ENCODE data around the gene PTPRN. TPM values are rescaled to one million over a fixed set of nuclear protein-coding genes. Genes with fewer than 3 reads are reported as not detected.
"Not testable (repeated sequence)": the region's sequence is repeated elsewhere in the genome, so short reads cannot be mapped to it uniquely, and the experiment has no call there.

The PTPRN gene
- total RNA-seq, 1 experiment from 2014 or later: not detected

- no peaks in the 10 kb centered on the region for H3K9me3 ChIP-seq (ENCODE audit: control insufficient read depth in 1 of 2, insufficient read depth in 1 of 2, low read depth in 1 of 2, low read length in 2 of 2)
- CTCF ChIA-PET: interaction anchor here (1.0 to 2.3 kb wide), 3 partner anchors 17 to 34 kb away, joined by 3 to 8 read pairs (median 6); partner anchors contain the start of gene DNAJB2
- no peak overlapping the region for H3K27ac ChIP-seq (ENCODE audit: low read depth, low read length)
- intact Hi-C loops (cut with micrococcal nuclease): no loop called here
- H3K79me2 ChIP-seq (ENCODE audit: insufficient read depth, low read length): no peaks in the 10 kb centered on the region
- TF ChIP-seq CBX3 (IDR thresholded peaks at IDR 0.05; ENCODE audit: low read depth) (no peak), POLR2A (IDR thresholded peaks at IDR 0.05; ENCODE audit: borderline replicate concordance, extremely low read depth, insufficient read depth, insufficient read length) (no peak), SIN3A (IDR thresholded peaks at IDR 0.05; ENCODE audit: low read depth) (no peak), FOSL1 (IDR thresholded peaks at IDR 0.05; ENCODE audit: low read depth) (no peak), YY1 (IDR thresholded peaks at IDR 0.05; ENCODE audit: extremely low read depth, insufficient replicate concordance, low read depth, low read length) (no peak), ZNF274 (IDR thresholded peaks at IDR 0.05; ENCODE audit: low read depth, low read length) (no peak), CTCF (IDR thresholded peaks at IDR 0.05 in 2 of 3, conservative IDR thresholded peaks at IDR 0.05 in 1 of 3; ENCODE audit: borderline replicate concordance in 1 of 3, insufficient read depth in 1 of 3, low read depth in 2 of 3, low read length in 2 of 3) (no peak)
- RAD21 ChIA-PET (ENCODE audit: low non-redundant PET in 1 of 2, low total read pairs in 2 of 2, uncharacterized antibody in 2 of 2, unreplicated experiment in 2 of 2): no interaction called here
- ATAC-seq: no peak
- no peak overlapping the region for H3K4me2 ChIP-seq (ENCODE audit: low read length)
- no peaks in the 10 kb centered on the region for H3K4me1 ChIP-seq (ENCODE audit: control insufficient read depth in 1 of 2, insufficient read depth in 2 of 2, low read length in 2 of 2)
- H3K27me3 ChIP-seq (ENCODE audit: insufficient read depth, low read length): peaks cover 4% of the 10 kb centered on the region; the same call in 1 of the 2 replicates
- no TSS peak for BruUV-seq (replicated peaks)
- H3K36me3 ChIP-seq (ENCODE audit: control insufficient read depth in 1 of 2, insufficient read depth in 2 of 2, low read length in 2 of 2): no peaks in the 10 kb centered on the region
- H3K4me3 ChIP-seq (replicated peaks in 1 of 2; ENCODE audit: low read depth in 1 of 2, low read length in 2 of 2): no peak overlapping the region
- no peak overlapping the region for H2AFZ ChIP-seq (ENCODE audit: low read depth, low read length, poor library complexity, severe bottlenecking)
- POLR2A ChIA-PET: interaction anchor here (0.8 to 1.4 kb wide), 2 partner anchors 9 to 13 kb away, joined by 3 to 4 read pairs; partner anchors contain the start of gene TUBA4B
- H3K9me2 ChIP-seq (ENCODE audit: insufficient read depth): no peaks in the 10 kb centered on the region
- no peak overlapping the region for H3K9ac ChIP-seq (ENCODE audit: low read length)
- no peaks in the 10 kb centered on the region for H4K20me1 ChIP-seq (ENCODE audit: insufficient read depth)
- DNase-seq (ENCODE audit: low read depth, low spot score): no peak
Measured at GRCh38 chr2:219261024-219261855, 48.0 kb downstream of the PTPRN start.

GRCh38 chr2:219258942-219259341, 50.3 kb downstream of the PTPRN start:
- H3K9me2 ChIP-seq (ENCODE audit: insufficient read depth); H3K27me3 ChIP-seq (ENCODE audit: insufficient read depth, low read length); H3K9me3 ChIP-seq (ENCODE audit: control insufficient read depth in 1 of 2, insufficient read depth in 1 of 2, low read depth in 1 of 2, low read length in 2 of 2); H3K9ac ChIP-seq (ENCODE audit: low read length); RAD21 ChIA-PET (ENCODE audit: low non-redundant PET in 1 of 2, low total read pairs in 2 of 2, uncharacterized antibody in 2 of 2, unreplicated experiment in 2 of 2); H3K36me3 ChIP-seq (ENCODE audit: control insufficient read depth in 1 of 2, insufficient read depth in 2 of 2, low read length in 2 of 2); BruUV-seq (replicated peaks); H2AFZ ChIP-seq (ENCODE audit: low read depth, low read length, poor library complexity, severe bottlenecking); DNase-seq (ENCODE audit: low read depth, low spot score); H3K79me2 ChIP-seq (ENCODE audit: insufficient read depth, low read length); H3K27ac ChIP-seq (ENCODE audit: low read depth, low read length); ATAC-seq; POLR2A ChIA-PET; H3K4me3 ChIP-seq (replicated peaks in 1 of 2; ENCODE audit: low read depth in 1 of 2, low read length in 2 of 2); H4K20me1 ChIP-seq (ENCODE audit: insufficient read depth); H3K4me2 ChIP-seq (ENCODE audit: low read length); intact Hi-C loops (cut with micrococcal nuclease): not testable (repeated sequence)
- CTCF ChIA-PET: interaction anchor here (1.2 kb wide), 1 partner anchor 36 kb away, joined by 7 read pairs; no protein-coding TSS in a partner anchor
- peaks cover 6 to 10% of the 10 kb centered on the region in 2 experiments; a peak in 2 of 4 replicates for H3K4me1 ChIP-seq (ENCODE audit: control insufficient read depth in 1 of 2, insufficient read depth in 2 of 2, low read length in 2 of 2)

Measured in HCT116 (cell line).